Hypothalamus (tissue), 51 donors: ENCODE results near the gene SGCA.
A peak's percentile ranks its signal among the peaks of the same experiment; 100 is the strongest.

Experiments
- DNase-seq, 51 donors: peaks; one replicate each; lab custom pipeline; 2025; lab: John Stamatoyannopoulos, UW

The SGCA gene

GRCh38 chr17:50133769-50134099 is 32.1 kb upstream of the SGCA start:
- DNase-seq: no peak

GRCh38 chr17:50134206-50135110 is 31.3 kb upstream of the SGCA start:
- no peak for DNase-seq

- no peak for DNase-seq
Observed at GRCh38 chr17:50135316-50136095, 30.3 kb upstream of the SGCA start.

GRCh38 chr17:50136096-50136687 is 29.6 kb upstream of the SGCA start:
- DNase-seq: no peak

DNA sequence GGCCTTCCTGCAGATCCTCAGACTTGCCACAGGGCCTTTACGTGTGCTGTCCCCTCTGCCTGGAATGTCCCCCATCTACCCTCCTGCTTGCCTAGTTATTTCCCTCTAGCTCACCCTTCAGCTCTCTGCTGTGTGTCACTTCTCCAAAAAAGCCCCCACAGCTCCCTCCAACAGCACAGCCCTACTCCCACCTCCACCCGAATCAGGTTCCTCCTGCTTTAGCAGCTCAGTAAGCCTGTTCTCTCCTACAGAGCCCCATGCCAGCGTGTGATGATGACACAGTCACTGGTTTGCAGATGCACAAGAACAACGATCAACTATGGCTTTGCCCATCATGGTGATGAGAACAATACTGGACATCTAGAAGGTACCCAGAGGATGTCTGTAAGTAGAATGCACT is 28.8 kb upstream of the SGCA start:
- peak in 2 of 51 donors; percentile 26 to 46 for DNase-seq

DNA sequence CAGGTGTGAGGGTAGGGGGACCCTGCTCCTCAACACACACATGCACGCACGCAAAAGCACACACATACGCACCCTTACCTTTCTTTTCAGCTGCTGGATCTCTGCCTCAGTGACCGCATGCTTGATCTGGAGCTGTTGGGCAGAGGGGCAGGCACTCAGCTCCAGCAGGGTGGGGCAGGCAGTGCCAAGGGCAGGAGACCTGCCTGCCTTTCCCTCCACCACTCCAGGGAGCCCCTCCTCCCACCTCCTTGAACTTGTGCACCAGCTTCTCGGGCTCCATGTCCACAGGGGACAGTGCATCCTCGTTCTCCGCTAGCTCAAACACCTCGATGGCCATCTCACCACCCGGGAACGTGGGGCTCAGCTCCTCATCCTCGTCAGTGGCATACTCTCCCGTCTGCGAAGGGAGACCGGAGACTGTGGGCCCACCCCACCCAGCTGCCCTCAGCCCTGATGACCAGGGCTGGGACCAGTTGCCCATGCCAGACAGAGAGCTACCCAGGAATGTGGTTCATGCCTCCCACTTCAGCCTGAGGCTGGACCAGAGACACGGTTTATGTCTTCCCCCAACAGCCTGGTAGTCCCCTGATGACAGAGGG is 26.5 kb upstream of the SGCA start:
- DNase-seq: no peak

GRCh38 chr17:50139950-50140885 is 25.6 kb upstream of the SGCA start:
- DNase-seq: peak in 42 of 51 donors; percentile 21 to 79 (median 54)

DNA sequence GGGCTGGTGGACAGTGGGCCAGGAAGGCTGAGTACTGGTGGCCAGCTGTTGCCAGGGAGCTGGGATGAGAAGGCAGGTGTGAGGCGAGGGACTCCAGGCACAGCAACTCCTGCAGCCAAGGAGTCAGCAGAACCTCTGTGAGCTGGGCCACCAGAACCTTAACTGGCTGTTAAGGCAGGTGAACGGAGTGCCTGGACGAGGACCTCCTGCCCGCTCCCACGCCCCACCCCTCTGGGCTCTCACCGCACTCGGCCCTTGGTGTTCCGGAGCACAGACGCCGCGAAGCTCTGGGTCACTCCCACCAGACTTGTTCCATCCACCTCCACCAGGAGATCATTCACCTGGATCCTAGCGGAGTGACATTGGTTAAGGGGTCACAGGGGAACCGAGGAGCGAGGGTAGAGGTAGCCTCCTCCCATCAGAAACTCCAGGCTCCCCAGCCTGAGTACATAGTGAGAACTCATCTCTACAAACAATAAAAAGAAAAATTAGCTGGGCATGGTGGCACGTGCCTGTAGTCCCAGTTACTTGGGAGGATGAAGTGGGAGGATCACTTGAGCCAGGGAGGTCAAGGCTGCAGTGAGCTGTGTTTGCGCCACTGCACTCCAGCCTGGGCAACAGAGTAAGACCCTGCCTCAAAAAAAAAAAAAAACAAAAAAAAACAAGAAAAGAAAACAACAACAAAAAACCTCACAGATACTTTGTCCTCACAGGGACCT is 24.6 kb upstream of the SGCA start:
- DNase-seq: no peak

DNA sequence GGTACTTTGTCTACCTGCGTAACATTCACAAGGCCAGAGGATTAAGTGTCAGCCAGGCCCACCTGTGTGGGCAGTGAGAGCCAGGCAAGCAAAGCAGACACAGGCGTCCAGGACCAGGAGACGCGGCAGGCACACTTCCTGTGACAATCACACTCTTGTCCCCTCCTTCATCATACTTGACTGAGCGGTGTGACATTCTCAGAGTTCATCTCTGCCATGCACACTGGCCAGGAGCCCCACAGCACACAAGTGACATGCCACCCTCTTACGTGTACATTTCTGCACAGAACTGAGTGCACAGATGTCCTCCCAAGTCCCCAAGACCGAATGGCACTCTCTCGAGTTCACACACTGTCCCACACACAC is 24.1 kb upstream of the SGCA start:
- no peak for DNase-seq

- DNase-seq: no peak
Observed at GRCh38 chr17:50143461-50144176, 22.2 kb upstream of the SGCA start.

DNA sequence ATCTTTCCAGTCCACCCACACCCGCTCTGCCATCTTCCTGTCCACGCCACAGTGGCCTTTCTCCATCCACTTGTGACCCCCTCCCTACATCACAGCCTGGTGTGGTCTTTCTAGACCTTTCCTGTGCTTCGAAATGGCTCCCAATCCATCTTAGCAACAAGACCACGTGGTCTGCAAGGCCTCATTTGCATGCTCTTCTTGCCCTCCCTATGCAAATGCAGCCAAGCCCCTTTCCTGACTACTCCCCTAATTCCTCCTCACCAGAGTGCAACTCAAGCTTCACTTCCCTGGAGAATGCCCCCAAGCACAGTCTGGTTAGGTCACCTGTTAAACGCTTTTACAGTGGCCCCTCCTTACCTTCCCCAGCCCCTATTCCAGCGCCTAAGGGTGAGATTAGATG is 21.4 kb upstream of the SGCA start:
- no peak for DNase-seq

DNA sequence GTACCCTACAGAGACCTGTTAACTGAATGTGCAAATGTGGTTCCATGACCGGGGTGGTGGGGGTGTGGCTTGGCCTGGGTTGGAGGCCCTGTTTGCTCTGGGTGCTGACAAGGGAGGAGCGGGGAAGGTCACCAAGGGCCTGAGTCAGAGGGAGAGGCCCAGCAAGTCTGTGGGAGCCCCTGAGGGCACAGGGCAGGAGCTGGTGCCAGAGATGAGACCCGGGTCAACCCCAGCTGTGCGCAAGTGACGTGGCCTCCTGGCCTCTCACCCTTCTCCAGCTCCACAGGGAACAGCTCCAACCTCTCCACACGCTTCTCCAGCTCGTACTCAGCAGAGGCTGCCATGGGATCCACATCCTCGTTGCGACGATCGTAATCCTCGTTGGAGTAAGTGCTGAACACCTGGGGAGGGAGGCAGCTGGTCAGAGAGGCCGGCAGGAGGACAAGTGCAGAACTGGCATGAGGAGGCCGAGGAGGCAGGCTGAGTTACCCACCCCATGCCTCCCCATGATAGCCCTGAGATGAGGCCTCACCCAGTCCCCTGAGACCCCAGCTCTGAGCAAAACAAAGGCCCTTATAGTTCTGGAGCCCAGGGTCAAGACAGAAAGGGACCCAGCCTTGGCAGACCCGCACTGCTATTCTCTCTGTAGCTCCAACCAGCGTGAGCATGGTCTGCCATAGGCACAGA is 20.8 kb upstream of the SGCA start:
- no peak for DNase-seq

GRCh38 chr17:50145532-50146229 is 20.1 kb upstream of the SGCA start:
- DNase-seq: peak in 1 of 51 donors; percentile 13

- peak in 4 of 51 donors; percentile 10 to 21 (median 14) for DNase-seq
Observed at GRCh38 chr17:50146230-50146926, 19.4 kb upstream of the SGCA start.

- peak in 11 of 51 donors; percentile 10 to 43 (median 27) for DNase-seq
Observed at GRCh38 chr17:50146927-50147665, 18.7 kb upstream of the SGCA start.

GRCh38 chr17:50147841-50148225 is 18.0 kb upstream of the SGCA start:
- peak in 16 of 51 donors; percentile 28 to 81 (median 61) for DNase-seq
